ENCODE results near the gene GSE1. TPM values are rescaled to one million over a fixed set of nuclear protein-coding genes. Genes with fewer than 3 reads are reported as not detected.

The GSE1 gene
- total RNA-seq, 1 experiment from 2014 or later: 38.4 TPM

DNA sequence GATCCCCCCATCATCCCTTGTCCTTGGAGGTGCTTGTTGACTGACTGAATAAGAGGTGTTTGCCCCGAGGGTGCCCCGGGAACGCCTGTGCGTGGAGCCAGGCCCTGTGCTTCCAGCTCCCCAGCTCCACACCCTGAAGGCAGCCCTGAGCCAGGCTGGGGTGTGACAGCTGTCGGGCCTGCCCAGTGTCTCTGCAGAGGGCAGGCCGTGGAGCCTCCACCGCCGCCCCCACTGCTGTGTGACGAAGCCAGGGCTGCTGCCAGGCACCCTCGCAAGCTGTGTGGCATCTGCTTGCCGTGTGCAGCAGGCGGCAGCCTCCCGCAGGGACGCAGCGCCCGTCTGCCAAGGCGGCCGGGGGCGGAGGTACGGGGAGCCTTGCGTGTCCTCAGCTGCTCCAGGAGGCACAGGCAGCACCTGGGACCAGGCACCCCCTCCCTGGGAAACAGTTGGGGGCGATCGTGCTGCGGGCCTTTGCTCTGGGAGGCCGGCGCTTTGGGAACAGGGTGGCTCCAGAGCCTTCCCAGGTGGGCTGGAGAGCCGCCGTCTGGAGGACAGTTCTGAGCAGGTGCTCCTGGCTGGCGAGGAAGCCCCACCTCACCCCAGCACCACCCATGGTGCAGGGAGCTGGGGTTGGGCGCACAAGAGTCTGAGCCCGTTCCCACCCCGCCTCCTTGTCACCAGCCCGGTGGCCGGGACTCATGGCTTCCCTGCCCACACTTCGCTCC, 26.6 kb downstream of the GSE1 start:
- peaks cover 66% of the 10 kb centered on the region for H3K79me2 ChIP-seq (ENCODE audit: low read length)
- ATAC-seq (no peak), DNase-seq (no peak)
- TF ChIP-seq EZH2phosphoT487 (IDR thresholded peaks at IDR 0.05; ENCODE audit: borderline replicate concordance, low read length) (no peak), EZH2 (IDR thresholded peaks at IDR 0.05; ENCODE audit: low read length, unreplicated experiment) (no peak)
- TF ChIP-seq, protein P1, sequence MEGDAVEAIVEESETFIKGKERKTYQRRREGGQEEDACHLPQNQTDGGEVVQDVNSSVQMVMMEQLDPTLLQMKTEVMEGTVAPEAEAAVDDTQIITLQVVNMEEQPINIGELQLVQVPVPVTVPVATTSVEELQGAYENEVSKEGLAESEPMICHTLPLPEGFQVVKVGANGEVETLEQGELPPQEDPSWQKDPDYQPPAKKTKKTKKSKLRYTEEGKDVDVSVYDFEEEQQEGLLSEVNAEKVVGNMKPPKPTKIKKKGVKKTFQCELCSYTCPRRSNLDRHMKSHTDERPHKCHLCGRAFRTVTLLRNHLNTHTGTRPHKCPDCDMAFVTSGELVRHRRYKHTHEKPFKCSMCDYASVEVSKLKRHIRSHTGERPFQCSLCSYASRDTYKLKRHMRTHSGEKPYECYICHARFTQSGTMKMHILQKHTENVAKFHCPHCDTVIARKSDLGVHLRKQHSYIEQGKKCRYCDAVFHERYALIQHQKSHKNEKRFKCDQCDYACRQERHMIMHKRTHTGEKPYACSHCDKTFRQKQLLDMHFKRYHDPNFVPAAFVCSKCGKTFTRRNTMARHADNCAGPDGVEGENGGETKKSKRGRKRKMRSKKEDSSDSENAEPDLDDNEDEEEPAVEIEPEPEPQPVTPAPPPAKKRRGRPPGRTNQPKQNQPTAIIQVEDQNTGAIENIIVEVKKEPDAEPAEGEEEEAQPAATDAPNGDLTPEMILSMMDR (conservative IDR thresholded peaks at IDR 0.05; ENCODE audit: low read depth, low read length): no peak
- no TSS peak for BruUV-seq (replicated peaks)
- 0 out of 2 replicates have a peak, but pooled peaks cover 3% of the 10 kb centered on the region for H4K20me1 ChIP-seq (ENCODE audit: low read length)
- H2AFZ ChIP-seq (ENCODE audit: low read length): no peak overlapping the region
- no peak overlapping the region for H3K4me2 ChIP-seq (ENCODE audit: low read length)
- H3K9me3 ChIP-seq (ENCODE audit: low read length): no peaks in the 10 kb centered on the region
- no peaks in the 10 kb centered on the region for H3F3A ChIP-seq (ENCODE audit: low read length, unreplicated experiment)
- H3K4me1 ChIP-seq (ENCODE audit: insufficient read depth, low read length): peaks cover 6% of the 10 kb centered on the region
- POLR2A ChIA-PET (ENCODE audit: unreplicated experiment): no interaction called here
- no peaks in the 10 kb centered on the region for H3K27me3 ChIP-seq (ENCODE audit: low read length)
- H3K27ac ChIP-seq (ENCODE audit: low read length): no peak overlapping the region
- H3K36me3 ChIP-seq (ENCODE audit: low read depth, low read length): no peaks in the 10 kb centered on the region
- CTCF ChIA-PET: no interaction called here
- H3K9ac ChIP-seq (ENCODE audit: low read length): no peak overlapping the region
- H3K9me2 ChIP-seq (replicated peaks; ENCODE audit: low read length): no peaks in the 10 kb centered on the region
- H3K4me3 ChIP-seq (ENCODE audit: low read length): no peak overlapping the region
- intact Hi-C loops (cut with micrococcal nuclease): no loop called here

GRCh38 chr16:85640254-85640558, 27.1 kb downstream of the GSE1 start:
- no TSS peak for BruUV-seq (replicated peaks)
- CTCF ChIA-PET: no interaction called here
- Histone ChIP-seq H3K4me1 (ENCODE audit: insufficient read depth, low read length) (peaks cover 11% of the 10 kb centered on the region), H3K9ac (ENCODE audit: low read length) (no peak overlapping the region), H3K4me2 (ENCODE audit: low read length) (no peak overlapping the region), H3K27me3 (ENCODE audit: low read length) (no peaks in the 10 kb centered on the region), H3K36me3 (ENCODE audit: low read depth, low read length) (no peaks in the 10 kb centered on the region), H3K27ac (ENCODE audit: low read length) (no peak overlapping the region), H3F3A (ENCODE audit: low read length, unreplicated experiment) (no peaks in the 10 kb centered on the region), H3K9me2 (replicated peaks; ENCODE audit: low read length) (no peaks in the 10 kb centered on the region), H3K79me2 (ENCODE audit: low read length) (peaks cover 61% of the 10 kb centered on the region), H3K9me3 (ENCODE audit: low read length) (no peaks in the 10 kb centered on the region), H4K20me1 (ENCODE audit: low read length) (0 out of 2 replicates have a peak, but pooled peaks cover 3% of the 10 kb centered on the region), H2AFZ (ENCODE audit: low read length) (no peak overlapping the region), H3K4me3 (ENCODE audit: low read length) (no peak overlapping the region)
- TF ChIP-seq EZH2phosphoT487 (IDR thresholded peaks at IDR 0.05; ENCODE audit: borderline replicate concordance, low read length): no peak
- TF ChIP-seq EZH2 (IDR thresholded peaks at IDR 0.05; ENCODE audit: low read length, unreplicated experiment): no peak
- TF ChIP-seq, protein P1 (conservative IDR thresholded peaks at IDR 0.05; ENCODE audit: low read depth, low read length): no peak
- intact Hi-C loops (cut with micrococcal nuclease): no loop called here
- POLR2A ChIA-PET (ENCODE audit: unreplicated experiment): no interaction called here
- no peak for ATAC-seq
- DNase-seq: no peak

DNA sequence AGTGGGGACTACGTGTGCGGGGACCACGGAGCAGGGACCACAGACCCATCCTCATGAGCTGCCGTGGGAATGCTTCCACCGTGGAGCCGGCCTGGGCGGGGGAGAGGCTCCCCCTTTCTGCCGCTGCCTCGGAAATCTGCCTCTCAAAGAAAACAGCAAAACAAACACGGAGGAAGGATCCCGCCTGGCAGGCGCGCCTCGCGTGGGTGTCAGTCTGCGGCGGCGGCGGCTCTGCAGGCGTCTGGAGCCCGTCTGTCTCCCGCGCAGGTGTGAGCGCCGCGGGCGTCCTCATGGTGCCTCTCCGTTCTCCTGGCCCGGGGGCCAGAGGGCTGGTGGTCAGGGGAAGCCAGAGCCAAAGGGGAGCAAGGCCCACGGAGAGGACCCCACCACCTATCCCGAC, 27.5 kb downstream of the GSE1 start:
- ChIA-PET CTCF (no interaction called here), POLR2A (ENCODE audit: unreplicated experiment) (no interaction called here)
- DNase-seq (no peak), ATAC-seq (no peak)
- intact Hi-C loops (cut with micrococcal nuclease): no loop called here
- TF ChIP-seq, protein P1 (conservative IDR thresholded peaks at IDR 0.05; ENCODE audit: low read depth, low read length): no peak
- TF ChIP-seq EZH2phosphoT487 (IDR thresholded peaks at IDR 0.05; ENCODE audit: borderline replicate concordance, low read length) (no peak), EZH2 (IDR thresholded peaks at IDR 0.05; ENCODE audit: low read length, unreplicated experiment) (no peak)
- Histone ChIP-seq H3K27me3 (ENCODE audit: low read length) (no peaks in the 10 kb centered on the region), H3K4me2 (ENCODE audit: low read length) (no peak overlapping the region), H3K4me1 (ENCODE audit: insufficient read depth, low read length) (peaks cover 14% of the 10 kb centered on the region), H4K20me1 (ENCODE audit: low read length) (peaks cover 3% of the 10 kb centered on the region; the same call in 1 of the 2 replicates), H3K4me3 (ENCODE audit: low read length) (no peak overlapping the region), H3F3A (ENCODE audit: low read length, unreplicated experiment) (no peaks in the 10 kb centered on the region), H3K27ac (ENCODE audit: low read length) (no peak overlapping the region), H3K36me3 (ENCODE audit: low read depth, low read length) (no peaks in the 10 kb centered on the region), H3K9me2 (replicated peaks; ENCODE audit: low read length) (no peaks in the 10 kb centered on the region), H3K9me3 (ENCODE audit: low read length) (no peaks in the 10 kb centered on the region), H3K79me2 (ENCODE audit: low read length) (peaks cover 59% of the 10 kb centered on the region), H3K9ac (ENCODE audit: low read length) (no peak overlapping the region), H2AFZ (ENCODE audit: low read length) (no peak overlapping the region)
- BruUV-seq (replicated peaks): no TSS peak

Measured in PC-3 (cell line).